Measurements from ENCODE around the gene KRTAP5-3.

The KRTAP5-3 gene

GRCh38 chr11:1643146-1643690 lies 35.0 kb upstream of the KRTAP5-3 start:
- no peak for DNase-seq (ENCODE audit: low read depth in 2 of 2)

GRCh38 chr11:1642288-1643145 lies 34.3 kb upstream of the KRTAP5-3 start:
- DNase-seq (ENCODE audit: low read depth in 2 of 2), result no peak

DNA sequence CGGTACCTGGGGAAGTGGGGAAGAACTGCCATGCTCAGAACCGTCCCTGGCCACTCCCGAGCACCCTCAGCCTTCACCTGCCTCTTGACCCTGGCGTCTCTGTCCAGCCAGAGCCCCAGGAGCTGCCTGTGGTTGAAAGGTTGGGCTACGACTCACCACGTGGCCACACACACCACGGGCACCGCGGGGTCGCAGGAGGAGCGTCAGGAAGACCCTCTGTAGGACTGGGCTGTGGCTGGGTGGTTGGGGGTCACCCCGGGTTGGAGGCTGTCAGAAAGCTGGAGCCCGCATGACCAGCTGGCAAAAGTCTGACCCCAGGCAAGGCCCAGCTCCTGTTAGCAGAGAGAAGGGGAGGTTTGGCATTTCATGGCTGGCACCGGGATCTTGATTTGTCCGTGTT lies 32.8 kb upstream of the KRTAP5-3 start:
- DNase-seq (ENCODE audit: low read depth in 2 of 2), result no peak

GRCh38 chr11:1640076-1640946 lies 32.0 kb upstream of the KRTAP5-3 start:
- peak in 1 of 2 donors; percentile 14 for DNase-seq (ENCODE audit: low read depth in 2 of 2)

- no peak for DNase-seq (ENCODE audit: low read depth in 2 of 2)
Measured at GRCh38 chr11:1639666-1640065, 31.4 kb upstream of the KRTAP5-3 start.

GRCh38 chr11:1639102-1639620 lies 30.9 kb upstream of the KRTAP5-3 start:
- no peak for DNase-seq (ENCODE audit: low read depth in 2 of 2)

- no peak for DNase-seq (ENCODE audit: low read depth in 2 of 2)
Measured at GRCh38 chr11:1638344-1638743, 30.1 kb upstream of the KRTAP5-3 start.

- DNase-seq (ENCODE audit: low read depth in 2 of 2), result no peak
Measured at GRCh38 chr11:1637628-1638027, 29.4 kb upstream of the KRTAP5-3 start.

GRCh38 chr11:1636291-1636950 lies 28.2 kb upstream of the KRTAP5-3 start:
- DNase-seq (ENCODE audit: low read depth in 2 of 2), result no peak

DNA sequence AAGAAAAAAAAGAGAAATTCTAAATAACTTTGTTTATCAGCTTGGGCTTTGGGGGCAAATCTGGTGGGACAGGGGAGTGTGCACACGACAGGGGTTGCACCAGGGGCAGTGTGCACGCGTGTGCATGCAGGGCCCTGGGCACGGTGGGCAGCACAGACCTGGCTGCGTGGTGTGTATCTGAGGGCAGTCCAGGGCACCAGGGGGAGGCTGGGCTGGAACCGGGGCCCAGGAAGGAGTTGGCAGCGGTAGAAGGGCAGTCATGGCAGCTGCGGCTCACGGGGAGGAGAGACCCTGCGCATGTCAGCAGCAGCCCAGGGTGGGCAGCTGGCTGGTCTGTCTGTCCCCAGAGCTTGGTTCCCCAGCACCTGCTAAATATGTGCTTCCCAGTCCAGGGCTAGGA lies 25.6 kb upstream of the KRTAP5-3 start:
- no peak for DNase-seq (ENCODE audit: low read depth in 2 of 2)

GRCh38 chr11:1632053-1632714 lies 23.9 kb upstream of the KRTAP5-3 start:
- no peak for DNase-seq (ENCODE audit: low read depth in 2 of 2)

- DNase-seq (ENCODE audit: low read depth in 2 of 2), result no peak
Measured at GRCh38 chr11:1631066-1631568, 22.9 kb upstream of the KRTAP5-3 start.

DNA sequence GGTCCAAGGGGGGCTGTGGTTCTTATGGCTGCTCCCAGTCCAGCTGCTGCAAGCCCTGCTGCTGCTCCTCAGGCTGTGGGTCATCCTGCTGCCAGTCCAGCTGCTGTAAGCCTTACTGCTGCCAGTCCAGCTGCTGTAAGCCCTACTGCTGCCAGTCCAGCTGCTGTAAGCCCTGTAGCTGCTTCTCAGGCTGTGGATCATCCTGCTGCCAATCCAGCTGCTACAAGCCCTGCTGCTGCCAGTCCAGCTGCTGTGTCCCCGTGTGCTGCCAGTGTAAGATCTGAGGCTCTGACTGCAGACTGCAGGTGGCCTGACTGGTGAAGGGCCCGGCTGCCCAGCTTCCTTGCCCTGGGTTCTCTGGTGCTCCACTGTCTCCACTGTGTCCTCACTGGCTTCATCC lies 22.0 kb upstream of the KRTAP5-3 start:
- no peak for DNase-seq (ENCODE audit: low read depth in 2 of 2)

DNA sequence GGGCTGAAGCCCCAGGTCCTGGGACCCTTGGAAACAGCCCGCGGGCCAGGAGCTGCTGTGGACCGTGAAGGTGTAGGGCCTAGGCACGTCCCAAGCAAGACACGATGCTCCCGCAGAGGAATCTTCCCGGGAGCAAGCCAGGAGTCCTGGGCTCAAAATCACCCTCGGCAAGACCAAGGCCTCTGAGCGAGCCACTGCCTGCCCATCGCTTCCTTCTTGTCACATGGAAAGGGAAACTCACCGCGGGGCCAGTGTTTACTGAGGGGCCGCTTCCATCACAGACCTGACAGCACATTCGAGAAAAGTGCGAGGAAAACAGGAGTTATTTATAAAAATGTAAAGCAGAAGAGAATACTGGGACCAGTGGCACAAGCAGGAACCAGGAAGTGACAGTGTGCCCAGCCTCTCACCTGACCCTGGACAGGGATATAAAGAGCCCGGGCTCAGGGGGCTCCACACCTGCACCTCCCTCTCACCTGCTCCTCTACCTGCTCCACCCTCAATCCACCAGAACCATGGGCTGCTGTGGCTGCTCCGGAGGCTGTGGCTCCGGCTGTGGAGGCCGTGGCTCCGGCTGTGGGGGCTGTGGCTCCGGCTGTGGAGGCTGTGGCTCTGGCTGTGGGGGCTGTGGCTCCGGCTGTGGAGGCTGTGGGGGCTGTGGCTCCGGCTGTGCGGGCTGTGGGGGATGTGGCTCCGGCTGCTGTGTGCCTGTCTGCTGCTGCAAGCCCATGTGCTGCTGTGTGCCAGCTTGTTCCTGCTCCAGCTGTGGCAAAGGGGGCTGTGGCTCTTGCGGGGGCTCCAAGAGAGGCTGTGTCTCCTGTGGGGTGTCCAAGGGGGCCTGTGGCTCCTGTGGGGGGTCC lies 21.3 kb upstream of the KRTAP5-3 start, which contains the start of gene KRTAP5-5:
TSS of gene KRTAP5-5 (plus strand) at position 450 of the 860 bp plus-strand sequence. CDS start at position 516, 66 bp downstream.
- DNase-seq (ENCODE audit: low read depth in 2 of 2), result no peak

DNA sequence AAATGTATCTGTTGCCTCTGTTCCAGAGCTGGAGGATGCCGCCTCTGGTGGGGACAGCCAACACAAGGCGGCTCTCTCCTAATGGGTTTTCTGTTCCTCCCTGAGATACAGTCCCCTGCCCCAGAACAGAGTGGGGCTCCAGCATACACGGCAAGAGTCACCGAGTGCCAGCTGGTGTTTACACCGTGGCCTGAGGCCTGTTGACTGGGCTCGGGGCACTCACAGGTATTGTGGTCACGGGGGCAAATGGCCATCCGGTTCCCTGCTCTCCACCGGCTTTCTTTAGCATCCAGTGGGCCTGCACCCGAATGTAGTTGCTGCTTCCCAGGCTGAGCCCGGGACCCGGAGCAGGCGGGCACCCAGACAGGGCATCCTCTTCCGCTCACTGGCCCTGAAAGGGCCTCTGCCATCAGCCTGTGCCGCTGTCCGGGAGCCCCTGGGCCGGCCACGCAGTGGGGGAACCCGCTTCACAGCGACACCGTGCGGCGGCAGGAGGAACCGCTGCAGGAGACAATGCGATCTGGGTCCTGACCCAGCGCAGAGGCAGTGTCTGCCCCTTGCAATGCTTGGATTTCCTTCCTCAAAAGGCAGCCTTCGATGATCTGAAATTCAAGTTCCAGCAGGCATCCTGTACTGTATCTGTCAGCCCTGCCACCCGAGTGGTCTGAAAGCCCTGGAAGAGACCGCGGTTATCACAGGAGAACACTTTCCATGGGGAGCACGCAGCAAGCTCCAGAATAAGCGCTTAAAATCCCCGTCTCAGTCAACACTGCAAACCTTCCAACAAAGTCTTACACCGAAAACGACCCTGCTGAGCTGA lies 20.5 kb upstream of the KRTAP5-3 start:
- DNase-seq (ENCODE audit: low read depth in 2 of 2), result peak; percentile 32 to 34

DNA sequence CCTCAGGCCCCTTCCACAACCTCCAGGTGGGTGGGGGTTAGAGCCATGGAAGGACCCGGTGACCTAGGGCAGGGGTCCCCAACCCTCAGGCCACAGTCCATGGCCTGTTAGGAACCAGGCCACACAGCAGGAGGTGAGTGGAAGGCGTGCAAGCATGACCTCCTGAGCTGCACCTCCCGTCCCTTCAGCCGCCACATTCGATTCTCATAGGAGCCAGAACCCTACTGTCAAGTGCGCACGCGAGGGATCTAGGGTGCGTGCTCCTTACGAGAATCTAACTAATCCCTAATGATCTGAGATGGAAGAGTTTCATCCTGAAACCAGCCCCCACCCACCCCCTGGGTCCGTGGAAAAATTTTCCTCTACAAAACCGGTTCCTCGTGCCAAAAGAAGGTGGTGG lies 17.3 kb upstream of the KRTAP5-3 start:
- DNase-seq (ENCODE audit: low read depth in 2 of 2), result no peak

- no peak for DNase-seq (ENCODE audit: low read depth in 2 of 2)
Measured at GRCh38 chr11:1624621-1625020, 16.4 kb upstream of the KRTAP5-3 start.

GRCh38 chr11:1623716-1624115 lies 15.5 kb upstream of the KRTAP5-3 start:
- DNase-seq (ENCODE audit: low read depth in 2 of 2), result no peak

- no peak for DNase-seq (ENCODE audit: low read depth in 2 of 2)
Measured at GRCh38 chr11:1622086-1622485, 13.8 kb upstream of the KRTAP5-3 start, which contains the start of gene KRTAP5-4. Gene KRTAP5-4, minus strand, starts transcription at chr11:1622138. Its CDS starts 45 bp downstream, at chr11:1622093.
